ENCODE data around the gene MOV10. TPM values are rescaled to one million over a fixed set of nuclear protein-coding genes. Genes with fewer than 3 reads are reported as not detected.

The MOV10 gene
- total and polyA plus RNA-seq, 10 of the 15 experiments (the other 5 are each of a cell fraction or from before 2014, with no cell fraction given): 21.0 to 80.3 (median 49.8) TPM

DNA sequence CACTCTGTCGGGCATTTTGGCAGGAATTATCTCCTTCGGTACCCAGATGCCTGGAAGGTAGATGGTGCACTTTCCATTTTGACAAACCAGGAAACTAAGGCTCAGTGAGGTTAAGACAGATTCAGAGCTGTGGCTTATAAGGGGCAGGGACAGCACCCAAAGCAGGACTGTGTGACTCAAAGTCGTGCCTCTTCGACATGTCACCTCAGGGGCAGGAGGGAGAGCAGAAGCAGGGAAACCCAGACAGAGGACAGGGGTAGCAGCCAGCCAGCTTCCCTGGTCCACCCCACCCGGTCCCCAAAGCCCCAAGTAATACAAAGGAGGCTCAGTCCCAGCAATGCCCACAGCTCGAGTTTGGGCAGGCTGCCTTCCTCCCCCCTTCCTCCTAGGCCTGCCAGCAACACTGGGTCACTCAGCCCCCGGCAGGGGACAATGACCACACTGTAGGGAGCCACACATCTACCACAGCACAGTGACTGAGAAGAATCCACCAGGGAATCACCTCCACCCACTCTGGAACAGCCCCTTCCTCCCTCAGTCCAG, 30.0 kb downstream of the MOV10 start (continued):
- TF ChIP-seq, protein P1, sequence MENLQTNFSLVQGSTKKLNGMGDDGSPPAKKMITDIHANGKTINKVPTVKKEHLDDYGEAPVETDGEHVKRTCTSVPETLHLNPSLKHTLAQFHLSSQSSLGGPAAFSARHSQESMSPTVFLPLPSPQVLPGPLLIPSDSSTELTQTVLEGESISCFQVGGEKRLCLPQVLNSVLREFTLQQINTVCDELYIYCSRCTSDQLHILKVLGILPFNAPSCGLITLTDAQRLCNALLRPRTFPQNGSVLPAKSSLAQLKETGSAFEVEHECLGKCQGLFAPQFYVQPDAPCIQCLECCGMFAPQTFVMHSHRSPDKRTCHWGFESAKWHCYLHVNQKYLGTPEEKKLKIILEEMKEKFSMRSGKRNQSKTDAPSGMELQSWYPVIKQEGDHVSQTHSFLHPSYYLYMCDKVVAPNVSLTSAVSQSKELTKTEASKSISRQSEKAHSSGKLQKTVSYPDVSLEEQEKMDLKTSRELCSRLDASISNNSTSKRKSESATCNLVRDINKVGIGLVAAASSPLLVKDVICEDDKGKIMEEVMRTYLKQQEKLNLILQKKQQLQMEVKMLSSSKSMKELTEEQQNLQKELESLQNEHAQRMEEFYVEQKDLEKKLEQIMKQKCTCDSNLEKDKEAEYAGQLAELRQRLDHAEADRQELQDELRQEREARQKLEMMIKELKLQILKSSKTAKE (IDR thresholded peaks at IDR 0.05; ENCODE audit: low read depth, poor library complexity, severe bottlenecking): no peak
- TF ChIP-seq, protein P2, sequence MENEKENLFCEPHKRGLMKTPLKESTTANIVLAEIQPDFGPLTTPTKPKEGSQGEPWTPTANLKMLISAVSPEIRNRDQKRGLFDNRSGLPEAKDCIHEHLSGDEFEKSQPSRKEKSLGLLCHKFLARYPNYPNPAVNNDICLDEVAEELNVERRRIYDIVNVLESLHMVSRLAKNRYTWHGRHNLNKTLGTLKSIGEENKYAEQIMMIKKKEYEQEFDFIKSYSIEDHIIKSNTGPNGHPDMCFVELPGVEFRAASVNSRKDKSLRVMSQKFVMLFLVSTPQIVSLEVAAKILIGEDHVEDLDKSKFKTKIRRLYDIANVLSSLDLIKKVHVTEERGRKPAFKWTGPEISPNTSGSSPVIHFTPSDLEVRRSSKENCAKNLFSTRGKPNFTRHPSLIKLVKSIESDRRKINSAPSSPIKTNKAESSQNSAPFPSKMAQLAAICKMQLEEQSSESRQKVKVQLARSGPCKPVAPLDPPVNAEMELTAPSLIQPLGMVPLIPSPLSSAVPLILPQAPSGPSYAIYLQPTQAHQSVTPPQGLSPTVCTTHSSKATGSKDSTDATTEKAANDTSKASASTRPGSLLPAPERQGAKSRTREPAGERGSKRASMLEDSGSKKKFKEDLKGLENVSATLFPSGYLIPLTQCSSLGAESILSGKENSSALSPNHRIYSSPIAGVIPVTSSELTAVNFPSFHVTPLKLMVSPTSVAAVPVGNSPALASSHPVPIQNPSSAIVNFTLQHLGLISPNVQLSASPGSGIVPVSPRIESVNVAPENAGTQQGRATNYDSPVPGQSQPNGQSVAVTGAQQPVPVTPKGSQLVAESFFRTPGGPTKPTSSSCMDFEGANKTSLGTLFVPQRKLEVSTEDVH (IDR thresholded peaks at IDR 0.05; ENCODE audit: low read depth, partially characterized antibody): no peak

DNA sequence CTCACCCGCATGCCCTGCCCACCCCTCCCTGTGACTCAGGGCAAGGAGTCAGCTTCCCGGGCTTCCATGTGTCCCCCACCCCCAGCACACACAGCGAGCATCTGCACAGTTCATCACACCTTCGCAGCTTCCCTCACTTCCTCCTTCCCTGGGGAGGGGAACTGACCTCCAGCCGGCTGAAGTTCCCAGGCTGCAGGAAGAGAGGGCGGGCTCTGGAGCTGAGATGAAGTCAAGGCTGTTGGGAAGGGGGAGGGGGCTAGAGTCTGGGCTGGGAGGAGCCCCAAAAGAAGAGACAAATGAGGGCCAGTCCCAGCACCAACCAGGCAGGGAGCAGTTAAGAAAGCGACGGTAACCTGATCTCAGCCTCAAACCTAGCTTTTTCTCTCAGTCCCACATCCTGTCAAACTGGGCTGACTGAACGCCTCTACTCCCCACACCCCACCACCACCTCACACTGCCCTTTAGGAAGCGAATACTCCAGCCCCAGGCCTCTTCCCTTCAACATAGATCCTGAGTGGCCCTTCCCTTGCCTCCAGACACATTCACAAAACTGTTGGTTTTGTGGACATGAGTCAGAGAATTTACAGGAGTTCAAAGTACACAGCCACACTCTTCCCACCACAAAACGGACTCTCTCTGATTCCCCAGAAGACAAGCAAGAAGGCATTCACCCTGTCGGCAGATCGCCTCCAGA, 30.6 kb downstream of the MOV10 start:
- peak overlapping the region; percentile 68 for H3K9ac ChIP-seq (ENCODE audit: control insufficient read depth, insufficient read depth, low read length)
- H4K20me1 ChIP-seq (ENCODE audit: control insufficient read depth, insufficient read depth): no peaks in the 10 kb centered on the region
- 2% methylated on average over 13 of the region's 13 CpGs for WGBS (ENCODE audit: insufficient coverage, insufficient replicate concordance, low lambda C conversion rate, missing lambda C conversion rate)
- peak overlapping the region; percentile 61 for H2AFZ ChIP-seq (ENCODE audit: control insufficient read depth, low read depth, low read length)
- H3K27me3 ChIP-seq (replicated peaks in 1 of 2; ENCODE audit: control insufficient read depth in 2 of 2, insufficient read depth in 2 of 2, low read length in 1 of 2): no peaks in the 10 kb centered on the region
- SMC1A ChIA-PET (ENCODE audit: uncharacterized antibody, unreplicated experiment): interaction anchor here (0.8 to 4.0 kb wide), 18 partner anchors 10 to 314 kb away, joined by 3 to 28 read pairs (median 5); partner anchors contain the start of genes MOV10, PPM1J and ST7L
- H3K9me3 ChIP-seq (replicated peaks; ENCODE audit: control insufficient read depth, insufficient read depth, low read length): no peaks in the 10 kb centered on the region
- CTCF ChIA-PET: interaction anchor here (0.8 to 5.6 kb wide), 10 partner anchors 11 to 368 kb away, joined by 3 to 48 read pairs (median 5); partner anchors contain the start of genes LRIG2, MOV10 and PPM1J
- peaks cover 34% of the 10 kb centered on the region for H3K4me1 ChIP-seq (ENCODE audit: control insufficient read depth, insufficient read depth, low read length)
- in situ Hi-C loops (cut with MboI) (loop anchor here (5.0 kb wide), 2 partner anchors 203 to 313 kb away; no protein-coding TSS in a partner anchor), intact Hi-C loops (cut with micrococcal nuclease; ENCODE audit: unreplicated experiment) (loop anchor here (1.0 kb wide), 2 partner anchors 31 to 83 kb away; partner anchors contain the start of gene MOV10)
- peaks cover 0 to 8% of the 10 kb centered on the region in 2 experiments; a peak in 3 of 4 replicates for H3K36me3 ChIP-seq (ENCODE audit: control insufficient read depth in 2 of 2, insufficient read depth in 2 of 2, low read length in 1 of 2)
- peak overlapping the region; percentile 81 for H3K27ac ChIP-seq (ENCODE audit: control insufficient read depth, insufficient read depth)
- BruUV-seq (replicated peaks): no TSS peak
- peak overlapping the region; percentile 96 for H3K4me2 ChIP-seq (ENCODE audit: control insufficient read depth, insufficient read depth)
- FAIRE-seq (peak; percentile 99), DNase-seq (ENCODE audit: low read depth, low spot score) (peak; percentile 83), ATAC-seq (peak; percentile 80)
- peak overlapping the region; percentile 68 for H3K4me3 ChIP-seq
- POLR2A ChIA-PET: interaction anchor here (0.5 to 3.6 kb wide), 16 partner anchors 9 to 1112 kb away, joined by 3 to 26 read pairs (median 6); partner anchors contain the start of genes CAPZA1, MOV10, PPM1J and ST7L
- RAD21 ChIA-PET (ENCODE audit: unreplicated experiment): interaction anchor here (0.6 to 4.1 kb wide), 13 partner anchors 10 to 314 kb away, joined by 3 to 42 read pairs (median 9); partner anchors contain the start of genes CTTNBP2NL, MOV10, PPM1J and ST7L
- H3K79me2 ChIP-seq (ENCODE audit: control insufficient read depth, insufficient read depth, low read length): peaks cover 33% of the 10 kb centered on the region
- TF ChIP-seq, protein P3, sequence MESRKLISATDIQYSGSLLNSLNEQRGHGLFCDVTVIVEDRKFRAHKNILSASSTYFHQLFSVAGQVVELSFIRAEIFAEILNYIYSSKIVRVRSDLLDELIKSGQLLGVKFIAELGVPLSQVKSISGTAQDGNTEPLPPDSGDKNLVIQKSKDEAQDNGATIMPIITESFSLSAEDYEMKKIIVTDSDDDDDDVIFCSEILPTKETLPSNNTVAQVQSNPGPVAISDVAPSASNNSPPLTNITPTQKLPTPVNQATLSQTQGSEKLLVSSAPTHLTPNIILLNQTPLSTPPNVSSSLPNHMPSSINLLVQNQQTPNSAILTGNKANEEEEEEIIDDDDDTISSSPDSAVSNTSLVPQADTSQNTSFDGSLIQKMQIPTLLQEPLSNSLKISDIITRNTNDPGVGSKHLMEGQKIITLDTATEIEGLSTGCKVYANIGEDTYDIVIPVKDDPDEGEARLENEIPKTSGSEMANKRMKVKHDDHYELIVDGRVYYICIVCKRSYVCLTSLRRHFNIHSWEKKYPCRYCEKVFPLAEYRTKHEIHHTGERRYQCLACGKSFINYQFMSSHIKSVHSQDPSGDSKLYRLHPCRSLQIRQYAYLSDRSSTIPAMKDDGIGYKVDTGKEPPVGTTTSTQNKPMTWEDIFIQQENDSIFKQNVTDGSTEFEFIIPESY (IDR thresholded peaks at IDR 0.05): no peak
- peak; percentile 34; the same call in 1 of the 2 replicates for TF ChIP-seq ATF7 (IDR thresholded peaks at IDR 0.05; ENCODE audit: low read depth)
- no peak for TF ChIP-seq CBX5 (IDR thresholded peaks at IDR 0.05; ENCODE audit: low read depth)
- TF ChIP-seq PAX5 (IDR thresholded peaks at IDR 0.05; ENCODE audit: borderline replicate concordance, low read depth, low read length): no peak; the same call in 1 of the 2 replicates
- no peak for TF ChIP-seq IRF4 (IDR thresholded peaks at IDR 0.05; ENCODE audit: low read depth, low read length)
- no peak for TF ChIP-seq ZNF274 (IDR thresholded peaks at IDR 0.05; ENCODE audit: insufficient read depth, insufficient read length)
- peak; percentile 84 to 87 for TF ChIP-seq IKZF2 (IDR thresholded peaks at IDR 0.05)
- TF ChIP-seq TCF7 (IDR thresholded peaks at IDR 0.05; ENCODE audit: borderline replicate concordance): no peak
- TF ChIP-seq MEF2A (IDR thresholded peaks at IDR 0.05; ENCODE audit: insufficient read depth, low read depth, low read length): no peak

All from GM12878 (cell line).